ENCODE measurements around the gene NACA2. TPM values are rescaled to one million over a fixed set of nuclear protein-coding genes. Genes with fewer than 3 reads are reported as not detected.
A peak's percentile ranks its signal among the peaks of the same experiment; 100 is the strongest.
"Not testable (repeated sequence)": the region's sequence is repeated elsewhere in the genome, so short reads cannot be mapped to it uniquely, and the experiment has no call there.

Gene NACA2
- total RNA-seq (2014; rRNA removed; shearing (Covaris generic)) = not detected in 2 replicates

- DNase-seq (ENCODE audit: low spot score) = no peak
Measured at GRCh38 chr17:61591018-61591417, at the start of gene NACA2. TSS of gene NACA2 (minus strand) at chr17:61591219. CDS start at chr17:61591180, 39 bp downstream.

GRCh38 chr17:61639818-61640217 lies 48.8 kb upstream of the NACA2 start:
- DNase-seq (ENCODE audit: low spot score) = no peak

GRCh38 chr17:61638087-61638486 lies 47.1 kb upstream of the NACA2 start:
- no peak for DNase-seq (ENCODE audit: low spot score)

GRCh38 chr17:61635913-61636432 lies 45.0 kb upstream of the NACA2 start:
- DNase-seq (ENCODE audit: low spot score) = peak; percentile 81

- DNase-seq (ENCODE audit: low spot score) = no peak
Measured at GRCh38 chr17:61634942-61635538, 44.0 kb upstream of the NACA2 start.

GRCh38 chr17:61634011-61634539 lies 43.1 kb upstream of the NACA2 start:
- DNase-seq (ENCODE audit: low spot score) = no peak

- no peak for DNase-seq (ENCODE audit: low spot score)
Measured at GRCh38 chr17:61632826-61633225, 41.8 kb upstream of the NACA2 start.

- no peak for DNase-seq (ENCODE audit: low spot score)
Measured at GRCh38 chr17:61631800-61632199, 40.8 kb upstream of the NACA2 start.

GRCh38 chr17:61628158-61628557 lies 37.1 kb upstream of the NACA2 start:
- not testable (repeated sequence) for DNase-seq (ENCODE audit: low spot score)

GRCh38 chr17:61627658-61628057 lies 36.6 kb upstream of the NACA2 start:
- DNase-seq (ENCODE audit: low spot score) = no peak

- DNase-seq (ENCODE audit: low spot score) = no peak
Measured at GRCh38 chr17:61627125-61627524, 36.1 kb upstream of the NACA2 start.

- DNase-seq (ENCODE audit: low spot score) = no peak
Measured at GRCh38 chr17:61625564-61625963, 34.5 kb upstream of the NACA2 start.

GRCh38 chr17:61624951-61625350 lies 33.9 kb upstream of the NACA2 start:
- no peak for DNase-seq (ENCODE audit: low spot score)

GRCh38 chr17:61621317-61621716 lies 30.3 kb upstream of the NACA2 start:
- DNase-seq (ENCODE audit: low spot score) = no peak

- no peak for DNase-seq (ENCODE audit: low spot score)
Measured at GRCh38 chr17:61619953-61620352, 28.9 kb upstream of the NACA2 start.

GRCh38 chr17:61619493-61619892 lies 28.5 kb upstream of the NACA2 start:
- DNase-seq (ENCODE audit: low spot score) = no peak

GRCh38 chr17:61618950-61619349 lies 27.9 kb upstream of the NACA2 start:
- DNase-seq (ENCODE audit: low spot score) = no peak

- no peak for DNase-seq (ENCODE audit: low spot score)
Measured at GRCh38 chr17:61617330-61617729, 26.3 kb upstream of the NACA2 start.

- DNase-seq (ENCODE audit: low spot score) = no peak
Measured at GRCh38 chr17:61616783-61617182, 25.8 kb upstream of the NACA2 start.

GRCh38 chr17:61614219-61614618 lies 23.2 kb upstream of the NACA2 start:
- DNase-seq (ENCODE audit: low spot score) = no peak

GRCh38 chr17:61611323-61611722 lies 20.3 kb upstream of the NACA2 start:
- no peak for DNase-seq (ENCODE audit: low spot score)

- no peak for DNase-seq (ENCODE audit: low spot score)
Measured at GRCh38 chr17:61605692-61606091, 14.7 kb upstream of the NACA2 start.

- DNase-seq (ENCODE audit: low spot score) = no peak
Measured at GRCh38 chr17:61601297-61601696, 10.3 kb upstream of the NACA2 start.

- no peak for DNase-seq (ENCODE audit: low spot score)
Measured at GRCh38 chr17:61600621-61601020, 9.6 kb upstream of the NACA2 start.

All from HT-29 (cell line).